Progenitor cell of endocrine pancreas (in vitro differentiated cells): Measurements from ENCODE around the gene RHEX. TPM values are rescaled to one million over a fixed set of nuclear protein-coding genes. Genes with fewer than 3 reads are reported as not detected.

Source experiments
- DNase-seq: peaks from one replicate; pipeline ENCODE4 v3.0.0; 2021; ENCODE audit warnings: low spot score; ENCODE audit not compliant: unreplicated experiment
- H3K27ac Mint-ChIP-seq: 2 replicates; pipeline ENCODE4 v1.8.0; 2021; ENCODE audit warnings: mild to moderate bottlenecking, moderate library complexity, mixed read lengths
- H3K27me3 Mint-ChIP-seq: 2 replicates; pipeline ENCODE4 v1.8.0; 2021; ENCODE audit warnings: mixed read lengths
- H3K36me3 Mint-ChIP-seq: 2 replicates; pipeline ENCODE4 v1.8.0; 2022; ENCODE audit warnings: mixed read lengths; ENCODE audit not compliant: insufficient read depth
- H3K4me1 Mint-ChIP-seq: 2 replicates; pipeline ENCODE4 v1.8.0; 2021; ENCODE audit warnings: low read depth, mixed read lengths
- H3K4me3 Mint-ChIP-seq: 2 replicates; pipeline ENCODE4 v1.8.0; 2021; ENCODE audit warnings: low read depth, mild to moderate bottlenecking, moderate library complexity, mixed read lengths
- H3K9me3 Mint-ChIP-seq: 2 replicates; pipeline ENCODE4 v1.8.0; 2021; ENCODE audit warnings: low read depth, mixed read lengths
- total RNA-seq: library from RNA; stranded (reverse); gene quantifications from 2 replicates; pipeline ENCODE4 v1.2.1, GENCODE V29; 2021
- TF ChIP-seq, protein P1 (sequence below): fragments of 200-600 bp; sonication (generic); IDR thresholded peaks from one replicate; pipeline ENCODE4 v1.5.0; 2021; ENCODE audit warnings: antibody characterized with exemption, mild to moderate bottlenecking; ENCODE audit not compliant: unreplicated experiment

RHEX gene
- total RNA-seq, 1 donor from 2014 or later: not detected

DNA sequence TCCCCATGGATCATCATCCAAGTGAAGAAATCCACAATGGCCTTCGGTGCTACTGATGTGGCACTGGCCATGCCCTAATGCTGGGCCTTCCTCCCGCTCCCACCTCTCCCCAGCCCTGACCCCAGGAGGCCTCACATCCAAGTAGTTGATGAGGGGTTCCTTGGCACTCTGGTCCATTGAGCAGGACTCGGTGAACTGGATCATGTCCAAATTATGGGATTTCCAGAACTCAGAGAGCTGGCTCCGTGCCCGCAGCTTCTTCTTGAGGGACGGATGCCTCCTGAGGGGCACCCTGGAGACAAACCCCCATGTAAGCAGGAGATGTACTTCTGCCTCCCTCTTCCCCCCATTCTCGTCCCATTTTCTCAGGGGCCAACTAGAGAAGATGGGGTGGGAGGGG, 30.2 kb upstream of the RHEX start:
- DNase-seq: no peak
- Mint-ChIP-seq H3K4me1 (peaks cover 37% of the 10 kb centered on the region), H3K9me3 (peaks cover 6% of the 10 kb centered on the region), H3K4me3 (no peak overlapping the region), H3K27ac (no peak overlapping the region), H3K27me3 (peaks cover 5% of the 10 kb centered on the region), H3K36me3 (peaks cover 1% of the 10 kb centered on the region)
- TF ChIP-seq, protein P1, sequence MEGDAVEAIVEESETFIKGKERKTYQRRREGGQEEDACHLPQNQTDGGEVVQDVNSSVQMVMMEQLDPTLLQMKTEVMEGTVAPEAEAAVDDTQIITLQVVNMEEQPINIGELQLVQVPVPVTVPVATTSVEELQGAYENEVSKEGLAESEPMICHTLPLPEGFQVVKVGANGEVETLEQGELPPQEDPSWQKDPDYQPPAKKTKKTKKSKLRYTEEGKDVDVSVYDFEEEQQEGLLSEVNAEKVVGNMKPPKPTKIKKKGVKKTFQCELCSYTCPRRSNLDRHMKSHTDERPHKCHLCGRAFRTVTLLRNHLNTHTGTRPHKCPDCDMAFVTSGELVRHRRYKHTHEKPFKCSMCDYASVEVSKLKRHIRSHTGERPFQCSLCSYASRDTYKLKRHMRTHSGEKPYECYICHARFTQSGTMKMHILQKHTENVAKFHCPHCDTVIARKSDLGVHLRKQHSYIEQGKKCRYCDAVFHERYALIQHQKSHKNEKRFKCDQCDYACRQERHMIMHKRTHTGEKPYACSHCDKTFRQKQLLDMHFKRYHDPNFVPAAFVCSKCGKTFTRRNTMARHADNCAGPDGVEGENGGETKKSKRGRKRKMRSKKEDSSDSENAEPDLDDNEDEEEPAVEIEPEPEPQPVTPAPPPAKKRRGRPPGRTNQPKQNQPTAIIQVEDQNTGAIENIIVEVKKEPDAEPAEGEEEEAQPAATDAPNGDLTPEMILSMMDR: no peak

DNA sequence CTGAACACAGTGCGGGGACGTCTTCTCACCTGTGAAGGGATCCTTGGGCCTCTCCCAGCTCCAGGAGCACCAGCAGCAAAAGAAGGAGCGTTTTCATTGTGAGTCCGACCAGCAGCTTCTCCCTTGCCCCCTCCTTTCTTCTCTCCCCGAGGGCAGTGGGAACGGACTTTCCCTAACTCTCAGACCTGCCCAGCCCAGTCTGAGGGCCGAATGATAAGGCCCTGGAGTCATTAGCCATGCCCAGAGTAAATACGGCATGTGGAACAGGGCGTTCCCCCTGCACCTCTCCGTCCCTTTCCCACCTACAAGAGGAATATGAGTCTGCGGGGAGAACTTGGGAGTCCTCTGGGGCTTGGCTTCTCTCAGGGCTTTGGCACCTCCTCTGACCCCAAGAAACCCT, 29.3 kb upstream of the RHEX start, which contains the start of gene CTSE:
Gene CTSE (minus strand): TSS at position 201 of the 400 bp plus-strand sequence. CDS start 104 bp downstream, at position 97.
- TF ChIP-seq, protein P1: no peak
- no peak for DNase-seq
- peaks cover 3% of the 10 kb centered on the region for H3K9me3 Mint-ChIP-seq
- H3K27me3 Mint-ChIP-seq: peaks cover 8% of the 10 kb centered on the region
- H3K27ac Mint-ChIP-seq: no peak within 1 kb of the TSS
- peak within 1 kb of the TSS; percentile 17 for H3K4me3 Mint-ChIP-seq
- H3K4me1 Mint-ChIP-seq: peaks cover 37% of the 10 kb centered on the region
- no peaks in the 10 kb centered on the region for H3K36me3 Mint-ChIP-seq

DNA sequence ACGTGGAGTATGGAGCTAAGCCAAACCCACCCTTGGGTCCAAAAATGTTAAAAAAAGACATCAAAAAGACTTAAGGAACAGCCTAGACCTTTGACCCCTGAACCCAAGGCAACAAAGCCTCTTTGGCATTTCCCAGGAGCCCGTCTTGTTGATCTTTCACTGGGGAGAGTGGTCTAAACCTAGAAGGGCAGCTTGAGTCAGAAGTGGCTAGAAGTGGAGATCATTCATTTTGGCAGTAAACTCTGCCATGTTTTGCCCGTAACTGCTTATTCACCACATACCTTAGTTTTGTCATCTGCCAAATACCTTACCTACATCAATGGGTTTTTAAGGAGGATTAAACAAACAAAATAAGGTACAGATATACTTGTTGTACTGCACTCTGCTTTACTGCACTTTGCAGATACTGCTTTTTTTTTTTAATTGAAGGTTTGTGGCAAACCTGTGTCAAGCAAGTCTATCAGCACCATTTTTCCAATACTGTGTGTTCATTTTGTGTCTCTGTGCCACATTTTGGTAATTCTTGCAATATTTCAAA, 27.6 kb upstream of the RHEX start:
- H3K27me3 Mint-ChIP-seq: peaks cover 12% of the 10 kb centered on the region
- no peak overlapping the region for H3K4me3 Mint-ChIP-seq
- H3K4me1 Mint-ChIP-seq: peaks cover 37% of the 10 kb centered on the region
- DNase-seq: no peak
- TF ChIP-seq, protein P1: no peak
- no peaks in the 10 kb centered on the region for H3K36me3 Mint-ChIP-seq
- peaks cover 3% of the 10 kb centered on the region for H3K9me3 Mint-ChIP-seq
- H3K27ac Mint-ChIP-seq: no peak overlapping the region

DNA sequence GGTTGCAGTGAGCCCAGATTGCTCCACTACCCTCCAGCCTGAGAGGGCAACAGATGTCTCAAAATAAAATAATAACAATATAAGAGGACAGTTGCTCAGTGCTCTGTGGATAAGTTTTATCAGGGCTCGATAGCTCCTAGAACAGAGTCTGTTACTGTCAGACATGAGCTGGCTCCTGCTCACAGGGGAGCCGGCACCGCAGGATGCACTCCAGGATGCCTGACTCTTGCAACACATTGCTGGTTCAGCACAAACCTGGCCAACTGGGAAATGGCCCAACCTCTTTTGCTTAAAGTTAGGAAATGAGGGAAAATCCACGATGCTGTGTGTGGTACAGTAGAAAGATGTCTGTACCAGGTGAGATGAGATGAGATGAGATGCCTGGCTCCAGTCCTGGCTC, 23.5 kb upstream of the RHEX start:
- peaks cover 37% of the 10 kb centered on the region for H3K27me3 Mint-ChIP-seq
- peaks cover 7% of the 10 kb centered on the region for H3K4me1 Mint-ChIP-seq
- H3K36me3 Mint-ChIP-seq: no peaks in the 10 kb centered on the region
- H3K4me3 Mint-ChIP-seq: no peak overlapping the region
- TF ChIP-seq, protein P1: no peak
- DNase-seq: no peak
- no peak overlapping the region for H3K27ac Mint-ChIP-seq
- peaks cover 3% of the 10 kb centered on the region for H3K9me3 Mint-ChIP-seq

DNA sequence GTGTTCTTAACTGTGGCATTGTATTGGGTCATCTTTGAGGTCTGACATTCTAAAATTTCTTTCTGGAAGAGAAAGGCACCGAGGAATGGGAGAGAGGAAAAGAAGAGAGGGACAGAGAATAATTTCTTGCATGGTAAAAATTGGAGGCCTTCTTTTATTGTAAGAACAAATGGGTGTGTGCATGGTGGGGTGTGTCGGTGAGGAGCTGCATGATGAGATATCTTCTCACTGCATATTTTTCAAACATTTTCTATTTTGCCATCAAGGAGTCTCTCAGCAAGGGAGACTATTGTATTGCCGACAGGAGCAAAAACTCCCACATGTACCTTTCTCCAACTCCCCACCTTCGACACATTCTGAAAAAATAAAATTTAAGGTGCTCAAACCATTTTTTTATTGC, 22.8 kb upstream of the RHEX start:
- H3K4me3 Mint-ChIP-seq: no peak overlapping the region
- peak overlapping the region; percentile 9 for H3K27ac Mint-ChIP-seq
- TF ChIP-seq, protein P1: no peak
- no peak for DNase-seq
- peaks cover 4% of the 10 kb centered on the region for H3K4me1 Mint-ChIP-seq
- H3K36me3 Mint-ChIP-seq: no peaks in the 10 kb centered on the region
- peaks cover 44% of the 10 kb centered on the region for H3K27me3 Mint-ChIP-seq
- H3K9me3 Mint-ChIP-seq: peaks cover 3% of the 10 kb centered on the region
